OCI-LY3 (cell line): Measurements from ENCODE around the gene HES6.

Experiments used
- H2AFZ ChIP-seq: fragments of 200-600, 300-600 bp; shearing (Covaris generic); 2 replicates; pipeline ENCODE4 v1.6.0; 2014; ENCODE audit warnings: antibody characterized with exemption, low read depth, low read length
- H3K27ac ChIP-seq: fragments of 200-600, 300-600 bp; sonication (generic); 2 replicates; pipeline ENCODE4 v1.5.1; 2014; ENCODE audit warnings: mild to moderate bottlenecking, low read length, moderate library complexity, mixed read lengths
- H3K27me3 ChIP-seq: fragments of 200-600, 300-600 bp; sonication (generic); 2 replicates; pipeline ENCODE4 v1.6.1; 2014; ENCODE audit warnings: low read depth, low read length, mixed read lengths
- H3K36me3 ChIP-seq: fragments of 200-600, 300-600 bp; sonication (generic); replicated peaks from 2 replicates; pipeline ENCODE3; 2014; ENCODE audit warnings: low read depth, low read length, mixed read lengths
- H3K4me1 ChIP-seq: fragments of 300-600, 200-600 bp; sonication (generic); 2 replicates; pipeline ENCODE4 v1.6.1; 2014; ENCODE audit warnings: low read length, mixed read lengths
- H3K4me2 ChIP-seq: fragments of 200-600, 300-600 bp; sonication (generic); 2 replicates; pipeline ENCODE4 v1.6.1; 2014; ENCODE audit warnings: low read length, mixed read lengths
- H3K4me3 ChIP-seq: fragments of 300-600, 200-600 bp; sonication (generic); 2 replicates; pipeline ENCODE4 v1.5.1; 2014; ENCODE audit warnings: antibody characterized with exemption, mild to moderate bottlenecking, low read length, moderate library complexity
- H3K79me2 ChIP-seq: fragments of 300-600, 200-600 bp; shearing (Covaris generic); 2 replicates; pipeline ENCODE4 v1.6.1; 2014; ENCODE audit warnings: mild to moderate bottlenecking, low read length, mixed read lengths
- H3K9ac ChIP-seq: fragments of 300-600, 200-600 bp; shearing (Covaris generic); 2 replicates; pipeline ENCODE4 v1.6.0; 2014; ENCODE audit warnings: mild to moderate bottlenecking, low read length, moderate library complexity
- H3K9me3 ChIP-seq: fragments of 200-600, 300-600 bp; shearing (Covaris generic); 2 replicates; pipeline ENCODE4 v1.6.1; 2014; ENCODE audit warnings: low read length, mixed read lengths; ENCODE audit not compliant: insufficient read depth
- H4K20me1 ChIP-seq: fragments of 200-600, 300-600 bp; sonication (generic); 2 replicates; pipeline ENCODE4 v1.6.1; 2016; ENCODE audit warnings: low read length, mixed read lengths; ENCODE audit not compliant: insufficient read depth
- EZH2phosphoT487 ChIP-seq: fragments of 200-600 bp; shearing (Covaris generic); IDR thresholded peaks from 2 replicates; pipeline ENCODE4 v1.6.1; 2018; ENCODE audit warnings: antibody characterized with exemption, mixed run types, low read depth
- TF ChIP-seq, protein P1 (sequence below): fragments of 200-600, 300-600 bp; sonication (generic); IDR thresholded peaks from 2 replicates; pipeline ENCODE4 v1.5.1; 2014; ENCODE audit warnings: antibody characterized with exemption, low read length, low read depth

HES6 gene

DNA sequence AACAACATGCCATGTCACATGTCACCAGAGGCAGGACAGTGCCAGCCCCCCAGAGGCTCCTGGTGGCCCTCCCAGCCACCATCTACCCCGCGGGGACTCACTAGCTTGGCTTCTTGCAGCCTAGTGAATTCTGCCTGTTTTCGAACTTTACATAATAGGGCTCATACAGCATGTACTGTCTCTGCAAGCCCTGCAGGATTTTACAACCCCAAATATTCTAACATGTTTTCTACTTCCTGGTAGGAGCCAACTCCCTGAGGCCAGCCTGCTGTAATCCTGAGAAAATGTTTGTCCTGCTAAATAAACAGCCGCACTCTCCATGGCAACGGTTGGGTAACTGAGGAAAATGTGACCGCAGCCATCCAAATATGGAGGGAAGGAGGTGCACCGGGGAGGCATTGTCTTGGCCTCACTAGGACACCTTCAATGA, 45.8 kb upstream of the HES6 start:
- Histone ChIP-seq H3K27ac (no peak overlapping the region), H3K4me2 (no peak overlapping the region), H2AFZ (no peak overlapping the region), H3K9me3 (no peaks in the 10 kb centered on the region), H3K4me3 (no peak overlapping the region), H3K27me3 (no peaks in the 10 kb centered on the region), H3K36me3 (no peaks in the 10 kb centered on the region), H3K9ac (no peak overlapping the region), H3K4me1 (peaks cover 12% of the 10 kb centered on the region), H3K79me2 (peaks cover 72% of the 10 kb centered on the region), H4K20me1 (peaks cover 3% of the 10 kb centered on the region; the same call in 1 of the 2 replicates)
- no peak for TF ChIP-seq EZH2phosphoT487
- TF ChIP-seq, protein P1, sequence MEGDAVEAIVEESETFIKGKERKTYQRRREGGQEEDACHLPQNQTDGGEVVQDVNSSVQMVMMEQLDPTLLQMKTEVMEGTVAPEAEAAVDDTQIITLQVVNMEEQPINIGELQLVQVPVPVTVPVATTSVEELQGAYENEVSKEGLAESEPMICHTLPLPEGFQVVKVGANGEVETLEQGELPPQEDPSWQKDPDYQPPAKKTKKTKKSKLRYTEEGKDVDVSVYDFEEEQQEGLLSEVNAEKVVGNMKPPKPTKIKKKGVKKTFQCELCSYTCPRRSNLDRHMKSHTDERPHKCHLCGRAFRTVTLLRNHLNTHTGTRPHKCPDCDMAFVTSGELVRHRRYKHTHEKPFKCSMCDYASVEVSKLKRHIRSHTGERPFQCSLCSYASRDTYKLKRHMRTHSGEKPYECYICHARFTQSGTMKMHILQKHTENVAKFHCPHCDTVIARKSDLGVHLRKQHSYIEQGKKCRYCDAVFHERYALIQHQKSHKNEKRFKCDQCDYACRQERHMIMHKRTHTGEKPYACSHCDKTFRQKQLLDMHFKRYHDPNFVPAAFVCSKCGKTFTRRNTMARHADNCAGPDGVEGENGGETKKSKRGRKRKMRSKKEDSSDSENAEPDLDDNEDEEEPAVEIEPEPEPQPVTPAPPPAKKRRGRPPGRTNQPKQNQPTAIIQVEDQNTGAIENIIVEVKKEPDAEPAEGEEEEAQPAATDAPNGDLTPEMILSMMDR: no peak

DNA sequence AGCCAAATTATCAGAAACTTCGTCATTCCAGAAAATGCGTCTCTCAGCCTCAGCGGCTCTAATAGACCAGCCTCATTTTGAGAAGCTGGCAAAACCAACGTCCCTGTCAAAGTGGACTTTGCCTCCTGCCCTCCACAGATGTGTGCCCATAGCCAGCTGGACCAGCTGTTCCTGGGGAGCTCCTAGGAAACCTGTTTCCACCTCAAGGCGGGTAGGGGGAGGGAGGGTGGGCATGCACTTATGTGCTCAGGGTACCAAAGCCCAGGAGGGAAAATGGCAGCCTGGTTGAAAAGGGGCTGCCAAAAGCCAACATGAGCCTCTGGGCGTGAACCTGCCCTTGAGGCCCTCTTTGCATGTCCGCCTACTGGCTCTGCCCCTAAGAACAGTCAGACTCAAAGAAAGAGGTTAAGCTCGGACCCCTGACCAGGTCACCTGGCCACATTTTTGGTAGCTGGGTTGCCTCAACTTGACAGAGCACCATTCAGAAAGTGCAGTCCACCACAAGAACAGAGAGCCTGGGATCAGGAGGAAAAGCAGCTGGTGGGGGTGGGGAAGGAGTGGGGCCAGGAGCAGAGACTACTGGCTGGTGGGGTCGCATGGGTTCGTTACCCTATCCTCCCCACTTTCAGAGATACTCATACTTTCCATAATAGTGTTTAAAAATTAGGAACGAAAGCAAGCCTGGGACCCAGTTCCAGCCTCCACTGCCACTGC, 45.1 kb upstream of the HES6 start:
- no peaks in the 10 kb centered on the region for H3K9me3 ChIP-seq
- no peak overlapping the region for H3K4me2 ChIP-seq
- no peak overlapping the region for H3K27ac ChIP-seq
- no peak overlapping the region for H3K4me3 ChIP-seq
- H3K79me2 ChIP-seq: peaks cover 79% of the 10 kb centered on the region
- TF ChIP-seq, protein P1: no peak
- no peak for TF ChIP-seq EZH2phosphoT487
- peaks cover 3% of the 10 kb centered on the region; the same call in 1 of the 2 replicates for H4K20me1 ChIP-seq
- no peaks in the 10 kb centered on the region for H3K27me3 ChIP-seq
- peaks cover 12% of the 10 kb centered on the region for H3K4me1 ChIP-seq
- H3K9ac ChIP-seq: no peak overlapping the region
- H2AFZ ChIP-seq: no peak overlapping the region
- H3K36me3 ChIP-seq: no peaks in the 10 kb centered on the region

DNA sequence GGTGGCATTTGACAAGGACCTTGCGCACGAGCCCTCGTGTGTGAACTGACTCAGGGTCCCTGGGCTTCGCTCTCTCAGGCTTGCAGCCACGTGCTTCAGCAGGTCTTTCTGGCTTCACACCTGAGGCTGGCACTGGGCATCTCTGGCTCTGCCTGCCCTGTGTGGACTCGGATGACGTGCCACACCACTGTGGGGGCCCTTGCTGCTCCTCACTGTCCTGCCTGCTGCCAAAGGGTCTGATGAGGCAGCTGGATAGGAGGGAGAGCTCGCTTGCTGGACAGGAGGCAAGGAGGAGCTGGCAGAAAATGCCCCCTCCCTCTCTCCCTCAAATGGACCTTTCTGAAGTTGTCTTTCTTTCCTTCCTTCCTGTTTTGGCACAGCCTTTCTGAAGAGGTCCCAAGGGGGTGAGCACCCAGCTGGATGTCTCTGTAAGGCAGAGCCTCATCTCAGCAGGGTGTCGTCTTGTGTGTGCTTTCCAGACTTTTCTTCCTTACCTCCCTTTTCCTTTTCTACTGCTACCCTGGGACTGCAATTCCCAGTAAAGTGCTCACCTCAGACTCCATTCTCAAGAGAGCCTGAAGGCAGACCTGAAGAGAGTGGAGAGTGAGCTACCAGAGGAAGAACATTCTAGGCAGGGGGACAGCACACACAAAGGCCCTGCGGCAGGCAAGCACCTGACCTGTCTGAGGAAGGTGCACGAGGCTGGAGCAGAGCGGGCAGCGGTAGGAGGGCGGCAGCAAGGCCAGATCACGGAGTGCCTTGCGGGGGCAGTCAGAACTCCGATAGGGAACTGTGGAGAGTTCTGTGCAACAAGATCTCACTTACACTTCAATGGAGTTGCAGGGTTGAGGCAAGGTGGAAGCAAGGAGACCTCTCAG, 43.3 kb upstream of the HES6 start:
- Histone ChIP-seq H3K9ac (no peak overlapping the region), H3K79me2 (peaks cover 95% of the 10 kb centered on the region), H4K20me1 (peaks cover 3% of the 10 kb centered on the region; the same call in 1 of the 2 replicates), H3K4me1 (peaks cover 8% of the 10 kb centered on the region), H3K36me3 (no peaks in the 10 kb centered on the region), H3K4me3 (no peak overlapping the region), H2AFZ (no peak overlapping the region), H3K4me2 (no peak overlapping the region), H3K27ac (no peak overlapping the region), H3K9me3 (no peaks in the 10 kb centered on the region), H3K27me3 (no peaks in the 10 kb centered on the region)
- TF ChIP-seq, protein P1: no peak
- TF ChIP-seq EZH2phosphoT487: no peak

DNA sequence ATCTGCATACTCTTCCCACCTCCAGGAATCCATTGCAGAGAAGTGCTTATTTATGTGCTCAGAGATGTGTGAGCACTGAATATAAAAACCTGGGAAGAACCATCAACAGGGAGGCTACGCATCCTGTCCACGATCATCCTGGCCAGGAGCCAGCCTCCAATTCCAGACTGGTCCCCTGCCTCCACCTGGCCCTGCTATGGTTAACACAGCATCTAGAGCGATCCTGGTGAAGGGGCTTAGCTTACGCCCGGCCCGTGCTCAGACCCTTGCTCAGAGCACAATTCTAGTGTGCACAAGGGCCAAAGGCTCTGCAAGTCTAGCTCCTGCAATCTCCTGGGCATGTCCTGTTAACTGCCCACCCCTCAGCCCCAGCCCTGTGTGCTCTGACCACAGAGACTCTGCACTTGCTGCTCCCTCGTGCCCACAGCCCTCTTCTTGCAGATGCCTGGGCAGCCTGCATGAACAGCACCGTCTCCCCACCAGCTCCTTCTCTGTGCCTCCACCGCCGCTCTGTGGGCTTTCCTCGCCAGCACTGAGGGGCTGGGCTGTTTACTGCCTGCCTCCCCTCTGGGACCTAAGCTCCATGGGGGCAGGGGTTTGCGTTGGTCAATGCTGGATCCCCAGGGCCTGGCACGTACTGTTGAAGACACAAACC, 42.1 kb upstream of the HES6 start:
- H3K79me2 ChIP-seq: peaks cover 83% of the 10 kb centered on the region
- H3K36me3 ChIP-seq: no peaks in the 10 kb centered on the region
- H3K4me2 ChIP-seq: no peak overlapping the region

More for the DNA sequence above, 42.1 kb upstream of the HES6 start:
- H4K20me1 ChIP-seq: peaks cover 3% of the 10 kb centered on the region; the same call in 1 of the 2 replicates
- H3K4me3 ChIP-seq: no peak overlapping the region
- no peaks in the 10 kb centered on the region for H3K9me3 ChIP-seq
- TF ChIP-seq, protein P1: no peak
- TF ChIP-seq EZH2phosphoT487: no peak
- peaks cover 2% of the 10 kb centered on the region; the same call in 1 of the 2 replicates for H3K4me1 ChIP-seq
- no peak overlapping the region for H3K9ac ChIP-seq
- no peak overlapping the region for H3K27ac ChIP-seq
- H3K27me3 ChIP-seq: no peaks in the 10 kb centered on the region
- no peak overlapping the region for H2AFZ ChIP-seq
